Measurements from ENCODE around the gene SREK1.
"Not testable (repeated sequence)": the region's sequence is repeated elsewhere in the genome, so short reads cannot be mapped to it uniquely, and the experiment has no call there.

Gene SREK1, protein sequence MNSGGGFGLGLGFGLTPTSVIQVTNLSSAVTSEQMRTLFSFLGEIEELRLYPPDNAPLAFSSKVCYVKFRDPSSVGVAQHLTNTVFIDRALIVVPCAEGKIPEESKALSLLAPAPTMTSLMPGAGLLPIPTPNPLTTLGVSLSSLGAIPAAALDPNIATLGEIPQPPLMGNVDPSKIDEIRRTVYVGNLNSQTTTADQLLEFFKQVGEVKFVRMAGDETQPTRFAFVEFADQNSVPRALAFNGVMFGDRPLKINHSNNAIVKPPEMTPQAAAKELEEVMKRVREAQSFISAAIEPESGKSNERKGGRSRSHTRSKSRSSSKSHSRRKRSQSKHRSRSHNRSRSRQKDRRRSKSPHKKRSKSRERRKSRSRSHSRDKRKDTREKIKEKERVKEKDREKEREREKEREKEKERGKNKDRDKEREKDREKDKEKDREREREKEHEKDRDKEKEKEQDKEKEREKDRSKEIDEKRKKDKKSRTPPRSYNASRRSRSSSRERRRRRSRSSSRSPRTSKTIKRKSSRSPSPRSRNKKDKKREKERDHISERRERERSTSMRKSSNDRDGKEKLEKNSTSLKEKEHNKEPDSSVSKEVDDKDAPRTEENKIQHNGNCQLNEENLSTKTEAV

DNA sequence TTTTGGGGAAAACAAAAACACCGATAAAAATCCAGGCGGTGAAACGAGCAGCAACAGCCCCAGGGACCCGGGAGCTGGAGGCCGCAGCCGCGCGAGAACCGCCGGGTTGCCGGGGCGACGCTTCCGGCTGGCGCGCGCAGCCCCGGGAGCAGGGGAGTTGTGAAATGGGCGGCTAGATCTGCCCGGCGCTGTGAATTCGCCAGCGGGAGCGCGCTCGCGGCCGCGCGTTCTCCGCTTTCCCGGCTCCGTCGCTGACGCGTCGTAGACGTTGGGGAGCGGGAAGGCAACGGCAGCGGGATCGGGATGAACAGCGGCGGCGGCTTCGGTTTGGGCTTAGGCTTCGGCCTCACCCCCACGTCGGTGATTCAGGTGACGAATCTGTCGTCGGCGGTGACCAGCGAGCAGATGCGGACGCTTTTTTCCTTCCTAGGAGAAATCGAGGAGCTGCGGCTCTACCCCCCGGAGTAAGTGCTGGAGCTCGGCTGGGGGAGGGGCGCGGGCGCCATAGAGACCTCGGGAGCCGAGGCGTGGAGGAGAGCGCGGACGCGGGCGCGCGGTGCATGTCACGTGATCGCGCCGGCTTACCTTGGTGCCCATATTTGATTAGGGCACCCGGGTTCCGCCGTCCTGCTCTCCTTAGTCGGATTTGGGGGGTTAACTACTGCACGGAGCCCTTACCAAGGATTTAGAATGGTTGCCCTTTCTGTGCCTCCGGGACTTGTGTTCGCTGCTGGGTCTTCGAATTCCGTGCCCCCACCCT lies at the start of gene SREK1:
SREK1 (plus strand) TSS at position 227 of the 760 bp plus-strand sequence; CDS start at position 304, 77 bp downstream.
- H3K9me3 ChIP-seq (ENCODE audit: control insufficient read depth, low read depth, low read length): no peaks in the 10 kb centered on the region
- peak within 1 kb of the TSS; percentile 99 for H3K9ac ChIP-seq (ENCODE audit: low read length)
- peak within 1 kb of the TSS; percentile 100 for H3K4me3 ChIP-seq (ENCODE audit: low read length)
- H3K4me1 ChIP-seq (ENCODE audit: control insufficient read depth, low read depth, low read length): peaks cover 12% of the 10 kb centered on the region
- no peaks in the 10 kb centered on the region for H3K36me3 ChIP-seq (ENCODE audit: control insufficient read depth, low read depth, low read length)
- peak within 1 kb of the TSS; percentile 98 for H3K27ac ChIP-seq (ENCODE audit: low read length)
- H3K27me3 ChIP-seq (ENCODE audit: control insufficient read depth, insufficient read depth, low read length): no peaks in the 10 kb centered on the region

DNA sequence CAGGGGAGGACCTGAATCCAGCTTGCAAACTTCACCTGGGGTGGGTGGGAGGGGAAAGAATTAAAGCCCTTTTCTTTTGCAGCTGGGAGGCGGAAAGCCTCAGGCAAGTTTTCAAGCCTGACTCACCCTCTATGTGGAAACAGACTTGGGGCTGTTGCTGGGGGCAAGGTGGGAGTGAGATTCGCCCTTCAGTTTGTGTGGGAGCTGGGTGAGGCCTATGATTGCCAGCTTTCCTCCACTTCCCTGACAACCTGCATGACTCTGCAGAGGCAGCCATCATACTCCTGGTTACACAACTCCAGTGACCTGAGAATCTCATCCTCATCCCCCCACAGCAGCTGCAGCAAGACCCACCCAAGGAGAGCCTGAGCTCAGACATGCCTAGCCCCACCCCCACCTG lies 43.2 kb upstream of the SREK1 start:
- H3K27me3 ChIP-seq (ENCODE audit: control insufficient read depth, insufficient read depth, low read length): no peaks in the 10 kb centered on the region
- H3K4me3 ChIP-seq (ENCODE audit: low read length): no peak overlapping the region
- no peak overlapping the region for H3K9ac ChIP-seq (ENCODE audit: low read length)
- H3K27ac ChIP-seq (ENCODE audit: low read length): no peak overlapping the region
- no peaks in the 10 kb centered on the region for H3K36me3 ChIP-seq (ENCODE audit: control insufficient read depth, low read depth, low read length)
- no peaks in the 10 kb centered on the region for H3K4me1 ChIP-seq (ENCODE audit: control insufficient read depth, low read depth, low read length)
- peaks cover 28% of the 10 kb centered on the region for H3K9me3 ChIP-seq (ENCODE audit: control insufficient read depth, low read depth, low read length)

- H3K36me3 ChIP-seq (ENCODE audit: control insufficient read depth, low read depth, low read length): no peaks in the 10 kb centered on the region
- H3K27ac ChIP-seq (ENCODE audit: low read length): no peak overlapping the region
- H3K9me3 ChIP-seq (ENCODE audit: control insufficient read depth, low read depth, low read length): no peaks in the 10 kb centered on the region
- no peaks in the 10 kb centered on the region for H3K27me3 ChIP-seq (ENCODE audit: control insufficient read depth, insufficient read depth, low read length)
- no peaks in the 10 kb centered on the region for H3K4me1 ChIP-seq (ENCODE audit: control insufficient read depth, low read depth, low read length)
- H3K4me3 ChIP-seq (ENCODE audit: low read length): no peak overlapping the region
- no peak overlapping the region for H3K9ac ChIP-seq (ENCODE audit: low read length)
These were observed 30.9 kb upstream of the SREK1 start for GRCh38 chr5:66113160-66113559.

GRCh38 chr5:66118304-66118703 lies 25.8 kb upstream of the SREK1 start:
- Histone ChIP-seq H3K27me3 (ENCODE audit: control insufficient read depth, insufficient read depth, low read length) (no peaks in the 10 kb centered on the region), H3K36me3 (ENCODE audit: control insufficient read depth, low read depth, low read length) (no peaks in the 10 kb centered on the region), H3K9me3 (ENCODE audit: control insufficient read depth, low read depth, low read length) (no peaks in the 10 kb centered on the region), H3K4me3 (ENCODE audit: low read length) (no peak overlapping the region), H3K27ac (ENCODE audit: low read length) (no peak overlapping the region), H3K4me1 (ENCODE audit: control insufficient read depth, low read depth, low read length) (no peaks in the 10 kb centered on the region), H3K9ac (ENCODE audit: low read length) (no peak overlapping the region)

GRCh38 chr5:66122379-66123034 lies 21.6 kb upstream of the SREK1 start:
- no peaks in the 10 kb centered on the region for H3K9me3 ChIP-seq (ENCODE audit: control insufficient read depth, low read depth, low read length)

DNA sequence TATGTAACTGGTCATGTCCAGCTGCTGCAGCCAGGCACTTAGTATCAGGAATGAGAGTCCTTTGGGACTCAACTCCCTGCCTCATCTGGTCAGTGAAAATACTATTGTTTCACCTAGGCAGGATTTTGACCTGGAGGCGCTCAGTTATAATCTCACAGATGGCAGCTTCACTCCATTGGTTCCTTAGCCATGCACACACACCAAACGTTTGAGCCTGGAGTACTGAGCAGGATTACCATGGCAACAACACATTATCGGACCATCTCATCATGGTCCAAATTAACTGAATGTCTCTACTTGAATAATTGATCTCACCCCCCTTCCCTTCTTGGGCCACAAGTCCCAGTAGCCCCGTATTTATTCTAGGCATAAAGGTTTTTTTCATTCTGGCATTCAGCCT lies 15.0 kb upstream of the SREK1 start:
- no peaks in the 10 kb centered on the region for H3K9me3 ChIP-seq (ENCODE audit: control insufficient read depth, low read depth, low read length)
- H3K9ac ChIP-seq (ENCODE audit: low read length): no peak overlapping the region
- no peak overlapping the region for H3K27ac ChIP-seq (ENCODE audit: low read length)
- no peaks in the 10 kb centered on the region for H3K36me3 ChIP-seq (ENCODE audit: control insufficient read depth, low read depth, low read length)
- H3K4me3 ChIP-seq (ENCODE audit: low read length): no peak overlapping the region
- no peaks in the 10 kb centered on the region for H3K4me1 ChIP-seq (ENCODE audit: control insufficient read depth, low read depth, low read length)
- H3K27me3 ChIP-seq (ENCODE audit: control insufficient read depth, insufficient read depth, low read length): no peaks in the 10 kb centered on the region

More at GRCh38 chr5:66122379-66123034, 21.6 kb upstream of the SREK1 start:
- Histone ChIP-seq H3K27ac (ENCODE audit: low read length) (no peak overlapping the region), H3K4me1 (ENCODE audit: control insufficient read depth, low read depth, low read length) (no peaks in the 10 kb centered on the region), H3K9ac (ENCODE audit: low read length) (no peak overlapping the region), H3K4me3 (ENCODE audit: low read length) (no peak overlapping the region), H3K36me3 (ENCODE audit: control insufficient read depth, low read depth, low read length) (no peaks in the 10 kb centered on the region), H3K27me3 (ENCODE audit: control insufficient read depth, insufficient read depth, low read length) (no peaks in the 10 kb centered on the region)

DNA sequence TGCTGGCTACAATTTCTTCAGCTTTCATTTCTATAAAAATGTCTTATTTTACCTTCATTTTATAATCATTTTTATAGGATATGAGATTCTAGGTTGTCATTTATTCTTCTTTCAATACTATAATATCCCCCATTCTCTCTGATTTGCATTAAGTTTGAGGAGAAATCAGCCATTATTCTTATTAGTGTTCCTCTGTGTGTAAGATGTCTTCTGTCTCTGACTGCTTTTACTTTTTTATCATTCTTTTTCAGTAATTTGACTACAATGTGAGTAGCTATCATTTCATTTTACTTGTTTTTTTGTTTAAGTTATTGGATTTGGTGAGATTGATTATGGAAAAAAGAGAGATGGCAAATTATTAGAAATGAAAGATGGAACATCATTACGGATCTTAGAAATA lies 13.6 kb upstream of the SREK1 start:
- H3K27me3 ChIP-seq (ENCODE audit: control insufficient read depth, insufficient read depth, low read length): no peaks in the 10 kb centered on the region
- no peak overlapping the region for H3K4me3 ChIP-seq (ENCODE audit: low read length)
- no peaks in the 10 kb centered on the region for H3K9me3 ChIP-seq (ENCODE audit: control insufficient read depth, low read depth, low read length)
- H3K9ac ChIP-seq (ENCODE audit: low read length): no peak overlapping the region
- no peak overlapping the region for H3K27ac ChIP-seq (ENCODE audit: low read length)
- H3K4me1 ChIP-seq (ENCODE audit: control insufficient read depth, low read depth, low read length): no peaks in the 10 kb centered on the region
- H3K36me3 ChIP-seq (ENCODE audit: control insufficient read depth, low read depth, low read length): no peaks in the 10 kb centered on the region

DNA sequence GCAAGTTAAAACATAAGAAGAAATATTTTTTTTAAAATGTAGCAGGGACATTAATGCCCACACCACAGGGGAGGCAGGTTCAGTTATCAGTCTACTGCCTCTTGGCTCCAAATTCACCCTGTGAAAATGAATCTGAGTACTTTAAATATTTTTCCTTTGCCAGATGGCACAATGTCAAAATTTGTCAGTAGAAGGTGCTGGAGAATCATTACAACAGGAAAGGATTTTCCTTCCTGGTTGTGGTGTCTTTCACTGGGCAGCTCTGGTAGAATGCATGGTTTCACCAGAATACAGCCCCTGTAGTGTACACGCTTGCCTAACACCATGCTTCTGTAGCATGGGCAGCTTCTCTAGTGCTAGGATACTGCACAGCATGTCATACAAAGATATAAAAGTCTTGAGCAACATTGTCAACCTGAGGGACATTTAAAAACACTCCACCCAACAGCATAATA lies 9.7 kb upstream of the SREK1 start:
- Histone ChIP-seq H3K27ac (ENCODE audit: low read length) (no peak overlapping the region), H3K4me1 (ENCODE audit: control insufficient read depth, low read depth, low read length) (no peaks in the 10 kb centered on the region), H3K36me3 (ENCODE audit: control insufficient read depth, low read depth, low read length) (no peaks in the 10 kb centered on the region), H3K4me3 (ENCODE audit: low read length) (no peak overlapping the region), H3K27me3 (ENCODE audit: control insufficient read depth, insufficient read depth, low read length) (no peaks in the 10 kb centered on the region), H3K9ac (ENCODE audit: low read length) (no peak overlapping the region), H3K9me3 (ENCODE audit: control insufficient read depth, low read depth, low read length) (no peaks in the 10 kb centered on the region)

DNA sequence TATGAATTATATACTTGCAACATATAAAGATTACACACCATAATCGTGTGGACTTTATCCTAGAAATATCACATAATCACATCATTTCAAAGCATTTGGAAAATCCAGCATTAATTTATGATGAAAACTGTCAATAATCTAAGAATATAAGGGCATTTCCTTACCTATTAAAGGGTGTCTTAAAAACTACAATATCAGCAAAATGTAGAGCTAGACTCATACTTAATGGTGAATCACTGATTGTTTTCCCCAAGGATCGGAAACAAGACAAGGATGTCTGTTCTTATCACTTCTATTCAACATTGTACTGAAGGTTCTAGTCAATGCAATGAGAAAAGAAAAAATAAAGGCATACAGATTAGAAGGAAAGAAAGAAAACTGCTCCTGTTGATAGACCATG lies 8.0 kb upstream of the SREK1 start:
- H3K27me3 ChIP-seq (ENCODE audit: control insufficient read depth, insufficient read depth, low read length): no peaks in the 10 kb centered on the region
- H3K9me3 ChIP-seq (ENCODE audit: control insufficient read depth, low read depth, low read length): no peaks in the 10 kb centered on the region
- H3K4me3 ChIP-seq (ENCODE audit: low read length): no peak overlapping the region
- H3K27ac ChIP-seq (ENCODE audit: low read length): no peak overlapping the region
- no peaks in the 10 kb centered on the region for H3K4me1 ChIP-seq (ENCODE audit: control insufficient read depth, low read depth, low read length)
- no peak overlapping the region for H3K9ac ChIP-seq (ENCODE audit: low read length)
- H3K36me3 ChIP-seq (ENCODE audit: control insufficient read depth, low read depth, low read length): no peaks in the 10 kb centered on the region

DNA sequence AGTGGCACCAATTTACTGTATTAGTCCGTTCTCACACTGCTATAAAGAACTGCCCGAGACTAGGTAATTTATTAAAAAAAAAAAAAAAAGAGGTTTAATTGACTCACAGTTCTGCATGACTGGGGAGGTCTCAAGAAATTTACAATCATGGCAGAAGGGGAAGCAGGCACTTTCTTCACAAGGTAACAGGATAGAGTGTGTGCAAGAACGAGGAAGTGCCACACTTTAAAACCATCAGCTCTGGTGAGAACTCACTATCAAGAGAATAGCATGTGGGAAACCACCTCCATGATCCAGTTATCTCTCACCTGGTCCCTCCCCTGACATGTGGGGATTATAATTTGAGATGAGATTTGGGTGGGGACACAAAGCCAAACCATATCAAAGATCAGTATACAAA lies 7.2 kb upstream of the SREK1 start:
- H3K36me3 ChIP-seq (ENCODE audit: control insufficient read depth, low read depth, low read length); H3K9ac ChIP-seq (ENCODE audit: low read length): not testable (repeated sequence)

DNA sequence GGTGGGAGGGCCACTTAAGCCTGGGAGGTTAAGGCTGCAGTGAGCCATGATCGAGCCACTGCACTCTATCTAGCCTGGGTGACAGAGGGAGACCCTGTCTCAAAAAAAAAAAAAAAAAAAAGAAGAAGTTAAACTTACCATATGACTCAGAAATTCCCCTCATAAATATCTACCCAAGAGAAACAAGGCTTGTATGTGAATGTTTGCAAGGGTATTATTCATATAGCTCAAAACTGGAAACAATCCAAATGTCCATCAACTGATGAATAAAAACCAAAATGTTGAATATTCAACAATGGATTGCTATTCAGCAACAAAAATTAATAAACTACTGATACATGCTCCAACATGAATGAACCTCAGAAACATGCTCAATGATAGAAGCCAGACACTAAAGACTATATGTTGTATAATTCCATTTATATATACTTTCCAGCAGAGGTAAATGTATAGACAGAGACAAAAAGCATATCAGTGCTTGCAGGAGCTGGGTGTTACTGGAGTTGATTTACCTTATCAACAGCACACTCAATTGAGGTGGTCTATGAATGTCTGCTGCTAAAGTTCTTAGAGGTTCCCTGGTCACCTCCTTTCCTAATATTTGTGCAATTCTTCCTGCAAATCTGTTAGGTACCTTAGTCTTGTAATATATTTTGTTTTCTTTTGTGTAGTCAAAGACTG lies 5.3 kb upstream of the SREK1 start:
- H3K4me1 ChIP-seq (ENCODE audit: control insufficient read depth, low read depth, low read length): peaks cover 6% of the 10 kb centered on the region
- H3K9me3 ChIP-seq (ENCODE audit: control insufficient read depth, low read depth, low read length): no peaks in the 10 kb centered on the region
- H3K4me3 ChIP-seq (ENCODE audit: low read length): no peak overlapping the region
- H3K27me3 ChIP-seq (ENCODE audit: control insufficient read depth, insufficient read depth, low read length): no peaks in the 10 kb centered on the region
- no peak overlapping the region for H3K9ac ChIP-seq (ENCODE audit: low read length)
- H3K27ac ChIP-seq (ENCODE audit: low read length): no peak overlapping the region
- no peaks in the 10 kb centered on the region for H3K36me3 ChIP-seq (ENCODE audit: control insufficient read depth, low read depth, low read length)

More for the DNA sequence above, 7.2 kb upstream of the SREK1 start:
- H3K27ac ChIP-seq (ENCODE audit: low read length); H3K4me1 ChIP-seq (ENCODE audit: control insufficient read depth, low read depth, low read length); H3K4me3 ChIP-seq (ENCODE audit: low read length); H3K9me3 ChIP-seq (ENCODE audit: control insufficient read depth, low read depth, low read length); H3K27me3 ChIP-seq (ENCODE audit: control insufficient read depth, insufficient read depth, low read length): not testable (repeated sequence)

All from iPS-18a (cell line).